Germinal center (tissue), 1 donor: ENCODE measurements around the gene CHCHD6.

Experiments used
- DNase-seq: peaks from one replicate; pipeline ENCODE4 v3.0.0; 2012; ENCODE audit warnings: mixed read lengths, low spot score

CHCHD6 gene

GRCh38 chr3:126980266-126980811 lies 276.3 kb downstream of the CHCHD6 start:
- no peak for DNase-seq

- peak; percentile 66 for DNase-seq
These were observed 278.1 kb downstream of the CHCHD6 start for GRCh38 chr3:126982126-126982470.

GRCh38 chr3:126982471-126983175 lies 278.6 kb downstream of the CHCHD6 start, which contains the start of gene PLXNA1:
Gene PLXNA1 (plus strand): TSS chr3:126983115. CDS start chr3:126988594, 5,479 bp downstream.
- DNase-seq: peak; percentile 93

- DNase-seq: peak; percentile 41
These were observed 279.2 kb downstream of the CHCHD6 start for GRCh38 chr3:126983276-126983652.

GRCh38 chr3:126983653-126984390 lies 279.8 kb downstream of the CHCHD6 start:
- no peak for DNase-seq

GRCh38 chr3:126984391-126985131 lies 280.5 kb downstream of the CHCHD6 start:
- DNase-seq: no peak

GRCh38 chr3:126985132-126985985 lies 281.3 kb downstream of the CHCHD6 start:
- DNase-seq: no peak

GRCh38 chr3:126986001-126986400 lies 282.0 kb downstream of the CHCHD6 start:
- DNase-seq: no peak

GRCh38 chr3:126987129-126987528 lies 283.1 kb downstream of the CHCHD6 start:
- DNase-seq: no peak

- DNase-seq: no peak
These were observed 283.6 kb downstream of the CHCHD6 start for GRCh38 chr3:126987596-126987995.

- DNase-seq: no peak
These were observed 284.5 kb downstream of the CHCHD6 start for GRCh38 chr3:126988451-126989021.

- DNase-seq: no peak
These were observed 285.4 kb downstream of the CHCHD6 start for GRCh38 chr3:126989316-126990023.

GRCh38 chr3:126990024-126990700 lies 286.1 kb downstream of the CHCHD6 start:
- DNase-seq: no peak

- no peak for DNase-seq
These were observed 286.9 kb downstream of the CHCHD6 start for GRCh38 chr3:126990890-126991289.

- no peak for DNase-seq
These were observed 287.5 kb downstream of the CHCHD6 start for GRCh38 chr3:126991366-126992200.

GRCh38 chr3:126992216-126992615 lies 288.2 kb downstream of the CHCHD6 start:
- no peak for DNase-seq

- DNase-seq: no peak
These were observed 288.7 kb downstream of the CHCHD6 start for GRCh38 chr3:126992776-126993175.

- no peak for DNase-seq
These were observed 289.4 kb downstream of the CHCHD6 start for GRCh38 chr3:126993436-126993835.

GRCh38 chr3:126994661-126995245 lies 290.7 kb downstream of the CHCHD6 start:
- no peak for DNase-seq
